Right lobe of liver (tissue), 6 donors: ENCODE data around the gene SPRR1A. TPM values are rescaled to one million over a fixed set of nuclear protein-coding genes. Genes with fewer than 3 reads are reported as not detected.

Experiments used
- ATAC-seq, 4 donors: fragments of 200-7000 bp; cut with Tn5 transposase; one replicate each; pipeline ENCODE4 v1.9.1; 2020; ENCODE audit warnings: mild to moderate bottlenecking in 4 of 4, moderate library complexity in 4 of 4
- DNase-seq, 3 donors: peaks; one replicate each; pipeline ENCODE4 v3.0.0-alpha.2; 2020
- H3K27ac ChIP-seq, 3 donors: fragments of 200-600 bp; one replicate each; pipeline ENCODE4 v1.8.0; 2022
- H3K27me3 ChIP-seq, 2 donors: fragments of 200-600 bp; one replicate each; pipeline ENCODE4 v1.8.0; 2022
- H3K36me3 ChIP-seq, 4 donors: fragments of 200-600 bp; sonication (generic) in 1 of 4; one replicate each; pipeline versions ENCODE4 v1.5.1 to v1.8.0; 2017 to 2022; ENCODE audit warnings: control low read depth in 1 of 4
- H3K4me1 ChIP-seq, 4 donors: fragments of 200-600 bp; sonication (generic) in 1 of 4; one replicate each; pipeline versions ENCODE4 v1.5.1 to v1.8.0; 2017 to 2022; ENCODE audit warnings: control low read depth in 1 of 4
- H3K4me3 ChIP-seq, 3 donors: fragments of 200-600 bp; one replicate each; pipeline ENCODE4 v1.8.0; 2022
- H3K9me3 ChIP-seq, 4 donors: fragments of 200-600 bp; sonication (generic) in 1 of 4; one replicate each; pipeline versions ENCODE4 v1.5.1 to v1.8.0; 2017 to 2022; ENCODE audit warnings: control low read depth in 1 of 4
- POLR2A ChIP-seq: fragments of 450-650 bp; IDR thresholded peaks from one replicate; pipeline ENCODE4 v1.6.1; 2017; ENCODE audit warnings: antibody characterized with exemption, mild to moderate bottlenecking
- WGBS: methylation state at CpG from one replicate; pipeline ENCODE4 v1.1.6; 2018; ENCODE audit warnings: low coverage, low lambda C conversion rate; ENCODE audit not compliant: insufficient coverage; ENCODE audit errors: missing lambda C conversion rate; 5-methylcytosine and 5-hydroxymethylcytosine counted together
- intact Hi-C, 2 donors: fragments of 100-400 bp; cut with DNase I; formaldehyde crosslinking; loops; one replicate each; pipeline versions ENCODE4 v1.11.2 to v1.14.1; 2022
- small RNA-seq, 2 experiments: library from RNA; depleted of rRNA; stranded (forward); fragments of <200 nt; gene quantifications; one replicate each; pipeline ENCODE3, GENCODE V24; 2016
- total RNA-seq, 6 experiments: library from RNA; depleted of rRNA in 2 of 6; stranded (reverse); fragments of >200 nt in 2 of 6; fragmentation: NEBNext Ultra II Directional in 3 of 6; extraction: Animal tissue kit (Norgen Biotek cat#: 25700) in 3 of 6; gene quantifications; one replicate each; pipeline versions ENCODE4 v1.1.0 to v1.2.4, GENCODE V29; 2016 to 2023
- TF ChIP-seq, protein P1 (sequence below), 4 donors: fragments of 200-600 bp in 3 of 4; fragments of 450-650 bp in 1 of 4; IDR thresholded peaks; one replicate each; pipeline versions ENCODE4 v1.5.1 to v1.8.0; 2016 to 2022; ENCODE audit warnings: antibody characterized with exemption in 4 of 4, mild to moderate bottlenecking in 2 of 4
- donor health status: DM: no; HTN: yes; CAD: no.
- donor health status: DM: no; HTN: no; CAD: no.
- donor health status: DM: no; HTN: no; CAD: no.
- donor health status: DM: no; HTN: yes; CAD: no.
- donor health status: DM: no; HTN: yes; CAD: no.

SPRR1A gene
- total RNA-seq, 6 experiments from 2014 or later: not detected

DNA sequence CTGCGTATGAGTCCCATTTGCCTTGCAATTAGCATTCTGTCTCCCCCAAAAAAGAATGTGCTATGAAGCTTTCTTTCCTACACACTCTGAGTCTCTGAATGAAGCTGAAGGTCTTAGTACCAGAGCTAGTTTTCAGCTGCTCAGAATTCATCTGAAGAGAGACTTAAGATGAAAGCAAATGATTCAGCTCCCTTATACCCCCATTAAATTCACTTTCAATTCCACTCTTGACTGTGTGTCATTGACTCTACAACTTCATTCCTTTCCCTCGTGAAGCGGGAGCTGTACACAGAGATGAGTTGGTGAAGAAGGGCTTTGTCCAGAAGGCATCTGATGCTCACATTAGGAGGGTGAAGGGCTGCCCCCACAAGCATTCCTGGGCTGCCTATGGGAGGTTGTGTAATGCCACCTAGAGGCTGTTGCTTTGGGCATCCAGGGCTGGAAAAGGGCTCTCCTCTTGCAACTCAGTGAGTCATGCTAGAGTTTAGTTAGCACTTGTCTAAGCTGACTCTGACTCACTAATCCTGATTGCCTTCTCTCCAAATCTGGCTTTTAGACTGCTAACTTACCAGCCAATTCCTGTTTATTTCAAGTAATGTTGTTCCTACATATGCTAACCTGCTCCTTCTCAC is 48.9 kb downstream of the SPRR1A start:
- Histone ChIP-seq H3K4me3 (no peak overlapping the region), H3K27me3 (no peaks in the 10 kb centered on the region), H3K4me1 (no peaks in the 10 kb centered on the region), H3K27ac (no peak overlapping the region), H3K36me3 (no peaks in the 10 kb centered on the region), H3K9me3 (no peaks in the 10 kb centered on the region)
- ATAC-seq (peak; percentile 29 to 85 (median 52)), DNase-seq (peak in 1 of 3 donors; percentile 24)
- intact Hi-C loops: no loop called here
- TF ChIP-seq POLR2A: no peak
- TF ChIP-seq, protein P1, sequence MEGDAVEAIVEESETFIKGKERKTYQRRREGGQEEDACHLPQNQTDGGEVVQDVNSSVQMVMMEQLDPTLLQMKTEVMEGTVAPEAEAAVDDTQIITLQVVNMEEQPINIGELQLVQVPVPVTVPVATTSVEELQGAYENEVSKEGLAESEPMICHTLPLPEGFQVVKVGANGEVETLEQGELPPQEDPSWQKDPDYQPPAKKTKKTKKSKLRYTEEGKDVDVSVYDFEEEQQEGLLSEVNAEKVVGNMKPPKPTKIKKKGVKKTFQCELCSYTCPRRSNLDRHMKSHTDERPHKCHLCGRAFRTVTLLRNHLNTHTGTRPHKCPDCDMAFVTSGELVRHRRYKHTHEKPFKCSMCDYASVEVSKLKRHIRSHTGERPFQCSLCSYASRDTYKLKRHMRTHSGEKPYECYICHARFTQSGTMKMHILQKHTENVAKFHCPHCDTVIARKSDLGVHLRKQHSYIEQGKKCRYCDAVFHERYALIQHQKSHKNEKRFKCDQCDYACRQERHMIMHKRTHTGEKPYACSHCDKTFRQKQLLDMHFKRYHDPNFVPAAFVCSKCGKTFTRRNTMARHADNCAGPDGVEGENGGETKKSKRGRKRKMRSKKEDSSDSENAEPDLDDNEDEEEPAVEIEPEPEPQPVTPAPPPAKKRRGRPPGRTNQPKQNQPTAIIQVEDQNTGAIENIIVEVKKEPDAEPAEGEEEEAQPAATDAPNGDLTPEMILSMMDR (IDR thresholded peaks at IDR 0.05): peak in 1 of 4 donors; percentile 37
- 25% methylated on average over 3 of the region's 3 CpGs for WGBS

GRCh38 chr1:153035211-153035610 is 51.3 kb downstream of the SPRR1A start:
- WGBS: 77% methylated on average over 1 of the region's 1 CpG
- intact Hi-C loops: no loop called here

More at GRCh38 chr1:153035211-153035610, 51.3 kb downstream of the SPRR1A start:
- Histone ChIP-seq H3K9me3 (no peaks in the 10 kb centered on the region), H3K27me3 (no peaks in the 10 kb centered on the region), H3K4me1 (no peaks in the 10 kb centered on the region), H3K27ac (no peak overlapping the region), H3K36me3 (no peaks in the 10 kb centered on the region), H3K4me3 (no peak overlapping the region)
- TF ChIP-seq POLR2A: no peak
- TF ChIP-seq, protein P1 (IDR thresholded peaks at IDR 0.05): no peak
- ATAC-seq: no peak
- no peak for DNase-seq

Small RNA genes within 50 kb of the gene (small RNA-seq; reads per million reads assigned to genes)
- gene AL356867.1 (0 reads per million in 2 experiments), gene RF00322 (0 reads per million in 2 experiments), gene SPRR1A (0 reads per million in 2 experiments)

Other genes with a start within 250 kb of the SPRR1A start
- gene KPRP, start 226.1 kb upstream of the SPRR1A start, total RNA-seq: not detected
- gene LCE1F, start 208.9 kb upstream of the SPRR1A start, total RNA-seq: not detected
- not detected for gene LCE1E, start 197.8 kb upstream of the SPRR1A start, total RNA-seq
- not detected for gene LCE1D, start 187.4 kb upstream of the SPRR1A start, total RNA-seq
- gene LCE1C, start 177.4 kb upstream of the SPRR1A start, total RNA-seq: not detected
- not detected for gene LCE1B, start 172.1 kb upstream of the SPRR1A start, total RNA-seq
- not detected for gene LCE1A, start 156.6 kb upstream of the SPRR1A start, total RNA-seq
- gene LCE6A, start 141.2 kb upstream of the SPRR1A start, total RNA-seq: not detected
- not detected for gene LCE7A, start 124.1 kb upstream of the SPRR1A start, total RNA-seq
- gene SMCP, start 105.8 kb upstream of the SPRR1A start, total RNA-seq: not detected
- not detected for gene IVL, start 75.5 kb upstream of the SPRR1A start, total RNA-seq
- not detected for gene SPRR5, start 36.9 kb upstream of the SPRR1A start, total RNA-seq
- not detected for gene SPRR4, start 13.4 kb upstream of the SPRR1A start, total RNA-seq
- under 1 TPM in 1 of 6 experiments, not detected in 5; 0.31 TPM for gene SPRR3, start 17.7 kb downstream of the SPRR1A start, total RNA-seq
- not detected for gene SPRR1B, start 47.1 kb downstream of the SPRR1A start, total RNA-seq
- gene SPRR2D, start 57.0 kb downstream of the SPRR1A start, total RNA-seq: not detected
- gene SPRR2A, start 73.4 kb downstream of the SPRR1A start, total RNA-seq: under 1 TPM in 1 of 6 experiments, not detected in 5; 0.40 TPM
- not detected for gene SPRR2B, start 87.5 kb downstream of the SPRR1A start, total RNA-seq
- not detected for gene SPRR2E, start 110.4 kb downstream of the SPRR1A start, total RNA-seq
- gene SPRR2F, start 129.4 kb downstream of the SPRR1A start, total RNA-seq: not detected
- gene SPRR2G, start 166.8 kb downstream of the SPRR1A start, total RNA-seq: not detected
- not detected for gene LELP1, start 219.3 kb downstream of the SPRR1A start, total RNA-seq
- gene PRR9, start 233.5 kb downstream of the SPRR1A start, total RNA-seq: not detected